Activated CD4-positive, alpha-beta T cell treated with anti-CD3 and anti-CD28 coated beads, Interleukin-2, amount 50 U/mL, for 1 hour (primary cell): ENCODE results near the gene FGB.

Experiments used
- DNase-seq: peaks from one replicate; pipeline ENCODE4 v3.0.0-alpha.2; 2020

Gene FGB

GRCh38 chr4:154562697-154563254 is at the start of gene FGB:
Gene FGB, plus strand, starts transcription at chr4:154563011. Its CDS starts 8 bp downstream, at chr4:154563019.
- DNase-seq: no peak

GRCh38 chr4:154516318-154517029 is 46.3 kb upstream of the FGB start:
- DNase-seq: no peak

GRCh38 chr4:154517591-154517990 is 45.2 kb upstream of the FGB start:
- no peak for DNase-seq

- DNase-seq: no peak
Observed at GRCh38 chr4:154519214-154519613, 43.6 kb upstream of the FGB start.

- DNase-seq: no peak
Observed at GRCh38 chr4:154521607-154522006, 41.2 kb upstream of the FGB start.

- no peak for DNase-seq
Observed at GRCh38 chr4:154526151-154526550, 36.7 kb upstream of the FGB start.

- DNase-seq: no peak
Observed at GRCh38 chr4:154527308-154527707, 35.5 kb upstream of the FGB start.

- no peak for DNase-seq
Observed at GRCh38 chr4:154528869-154529268, 33.9 kb upstream of the FGB start.

- no peak for DNase-seq
Observed at GRCh38 chr4:154529728-154530519, 32.9 kb upstream of the FGB start.

GRCh38 chr4:154534296-154534695 is 28.5 kb upstream of the FGB start:
- no peak for DNase-seq

GRCh38 chr4:154542271-154542879 is 20.4 kb upstream of the FGB start:
- DNase-seq: no peak

GRCh38 chr4:154545689-154546088 is 17.1 kb upstream of the FGB start:
- no peak for DNase-seq

GRCh38 chr4:154549894-154550790 is 12.7 kb upstream of the FGB start, which contains the start of gene PLRG1:
Gene PLRG1, minus strand, starts transcription at chr4:154550400. Its CDS starts 92 bp downstream, at chr4:154550308.
- peak; percentile 96 for DNase-seq

- peak; percentile 65 for DNase-seq
Observed at GRCh38 chr4:154551872-154552686, 10.7 kb upstream of the FGB start.

- no peak for DNase-seq
Observed at GRCh38 chr4:154559141-154559493, 3.7 kb upstream of the FGB start.

GRCh38 chr4:154559494-154560418 is 3.1 kb upstream of the FGB start:
- no peak for DNase-seq

- DNase-seq: no peak
Observed at GRCh38 chr4:154560419-154560801, 2.4 kb upstream of the FGB start.

GRCh38 chr4:154560824-154561231 is 2.0 kb upstream of the FGB start:
- DNase-seq: no peak

- DNase-seq: no peak
Observed at GRCh38 chr4:154564311-154564710, 1.5 kb downstream of the FGB start.

GRCh38 chr4:154565704-154566103 is 2.9 kb downstream of the FGB start:
- DNase-seq: no peak
